Activated effector memory CD4-positive, alpha-beta T cell treated with Interleukin-2 at 50 U/mL for 16 hours (primary cell): ENCODE data around the gene FKBP1A.
"Not testable (repeated sequence)": the region's sequence is repeated elsewhere in the genome, so short reads cannot be mapped to it uniquely, and the experiment has no call there.

Experiments
- DNase-seq: peaks from one replicate; pipeline ENCODE4 v3.0.0-alpha.2; 2020

The FKBP1A gene

DNA sequence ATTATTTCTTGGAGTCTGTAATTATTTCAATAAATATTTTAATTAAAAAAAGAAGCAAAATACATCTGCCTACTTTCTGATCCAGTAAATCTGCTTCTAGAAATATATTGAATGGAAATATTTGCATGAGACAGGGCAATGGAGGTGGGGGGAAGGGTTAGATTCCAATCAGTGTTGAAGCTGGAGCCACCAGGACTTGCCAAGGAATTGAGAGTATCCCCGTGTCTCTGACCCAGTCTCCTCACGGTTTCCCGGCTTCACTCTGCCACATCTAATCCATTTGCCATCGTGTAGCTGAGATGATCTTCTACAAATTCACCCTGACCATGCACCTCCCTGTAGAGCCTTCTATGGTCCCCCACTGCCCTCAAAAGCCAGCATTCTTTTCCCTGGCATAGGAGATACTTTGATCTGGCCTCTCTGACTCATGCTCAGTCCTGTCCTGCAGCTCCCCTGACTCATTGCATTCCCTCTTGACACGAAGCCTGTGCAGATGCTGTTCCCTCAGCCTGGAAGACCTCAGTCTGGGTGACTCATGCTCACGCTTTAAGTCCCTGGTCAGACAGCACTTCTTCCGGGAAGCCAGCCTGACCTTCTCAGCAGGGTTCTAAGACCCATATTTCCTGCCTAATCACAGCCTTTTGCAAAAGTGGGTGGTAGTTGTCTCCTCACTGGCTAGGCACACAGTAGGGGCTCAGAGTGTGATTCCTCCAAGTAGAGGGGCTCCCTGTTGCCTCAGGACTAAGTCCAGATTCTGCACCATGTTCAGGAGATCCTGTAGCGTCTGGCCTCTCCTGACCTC is 23.0 kb upstream of the FKBP1A start:
- no peak for DNase-seq

DNA sequence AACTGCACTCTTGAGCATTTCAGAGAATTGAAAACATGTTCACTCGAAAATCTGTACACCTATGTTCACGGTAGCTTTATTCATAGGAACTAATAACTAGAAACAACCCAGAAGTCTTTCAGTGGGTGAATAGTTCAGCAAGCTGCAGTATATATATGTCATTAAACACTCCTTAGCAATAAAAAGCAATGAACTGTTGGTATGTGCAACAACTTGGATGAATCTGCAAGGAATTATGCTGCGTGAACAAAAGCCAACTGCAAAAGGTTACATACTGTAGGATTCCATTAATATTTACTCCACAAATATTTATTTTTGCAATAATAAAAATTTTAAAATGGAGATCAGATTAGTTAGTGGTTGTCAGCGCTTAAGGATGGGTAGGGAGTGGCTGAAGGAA is 22.1 kb upstream of the FKBP1A start:
- no peak for DNase-seq

DNA sequence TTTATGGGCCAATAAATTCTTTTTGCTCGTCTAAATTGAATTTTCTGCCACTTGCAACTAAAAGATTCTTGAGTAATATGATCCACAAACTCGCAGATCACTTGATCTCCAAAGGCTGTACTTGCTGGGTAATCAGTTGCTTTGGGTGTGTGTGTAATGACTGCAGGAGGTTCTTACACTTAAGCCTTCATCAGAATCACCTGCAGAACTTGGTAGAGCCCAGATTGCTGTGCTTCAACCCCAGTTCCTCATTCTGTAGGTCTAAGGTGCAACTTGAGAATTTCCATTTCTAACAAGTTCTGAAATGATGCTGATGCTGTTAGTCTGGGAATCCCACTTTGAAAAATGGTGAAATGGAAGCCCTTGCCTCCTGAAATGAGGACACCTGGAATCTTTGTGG is 12.9 kb upstream of the FKBP1A start:
- no peak for DNase-seq

DNA sequence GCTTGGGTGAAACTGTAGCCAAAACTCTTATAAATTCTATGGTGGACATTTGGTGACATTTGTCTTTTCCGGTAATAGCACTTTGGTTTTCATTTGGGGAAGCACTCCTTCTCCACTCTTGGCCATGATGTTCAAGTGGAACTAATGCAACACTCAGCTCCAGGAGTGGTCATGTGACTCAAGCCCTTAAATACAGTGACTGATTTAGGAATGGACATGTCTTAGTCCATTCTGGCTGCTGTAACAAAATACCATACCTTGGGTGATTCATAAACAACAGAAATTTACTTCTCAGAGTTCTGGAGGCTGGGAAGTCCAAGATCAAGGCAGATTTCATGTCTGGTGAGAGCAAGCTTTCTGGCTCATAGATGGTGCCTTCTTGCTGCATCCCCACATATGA is 10.8 kb upstream of the FKBP1A start:
- DNase-seq, result no peak

DNA sequence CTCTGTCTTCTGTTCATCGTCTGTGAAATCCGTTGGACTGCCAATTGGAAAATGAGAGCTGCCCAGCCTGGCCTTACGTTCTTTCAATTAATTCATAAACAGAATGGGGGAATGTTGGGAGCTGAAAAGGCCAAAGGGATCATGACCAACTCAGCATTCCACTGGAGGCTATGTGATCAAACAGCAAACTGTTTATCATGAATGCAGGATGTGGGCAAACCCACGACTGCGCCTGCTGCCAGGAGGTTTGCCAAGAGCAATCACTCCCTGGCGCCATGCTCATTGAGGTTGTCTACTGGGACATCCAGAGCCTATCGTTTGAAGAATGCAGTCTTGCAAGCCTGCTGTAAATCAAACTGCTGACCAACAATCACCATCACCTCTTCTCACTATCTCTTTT is 9.3 kb upstream of the FKBP1A start:
- DNase-seq, result no peak

DNA sequence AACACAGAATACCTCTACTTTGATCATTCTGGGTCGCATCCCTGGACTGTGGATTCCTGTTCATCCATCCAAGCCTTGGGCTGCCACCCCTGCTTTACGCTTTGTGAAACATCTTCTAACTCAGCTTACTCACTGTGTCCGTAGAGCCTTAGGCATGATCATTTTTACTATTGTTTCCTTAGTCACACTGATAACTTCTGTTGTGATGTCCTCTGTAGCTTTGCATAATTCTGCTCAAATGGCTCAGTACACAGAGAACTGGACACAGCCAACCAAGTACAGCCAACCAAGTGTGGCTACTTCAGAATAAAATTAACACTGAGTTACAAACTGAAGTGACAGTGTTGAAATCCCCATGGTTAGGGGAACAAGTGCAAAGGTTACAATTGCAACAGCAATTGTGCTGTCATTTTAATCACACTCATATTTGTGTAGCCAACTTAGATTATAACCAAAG is 8.6 kb upstream of the FKBP1A start:
- DNase-seq, result no peak

DNA sequence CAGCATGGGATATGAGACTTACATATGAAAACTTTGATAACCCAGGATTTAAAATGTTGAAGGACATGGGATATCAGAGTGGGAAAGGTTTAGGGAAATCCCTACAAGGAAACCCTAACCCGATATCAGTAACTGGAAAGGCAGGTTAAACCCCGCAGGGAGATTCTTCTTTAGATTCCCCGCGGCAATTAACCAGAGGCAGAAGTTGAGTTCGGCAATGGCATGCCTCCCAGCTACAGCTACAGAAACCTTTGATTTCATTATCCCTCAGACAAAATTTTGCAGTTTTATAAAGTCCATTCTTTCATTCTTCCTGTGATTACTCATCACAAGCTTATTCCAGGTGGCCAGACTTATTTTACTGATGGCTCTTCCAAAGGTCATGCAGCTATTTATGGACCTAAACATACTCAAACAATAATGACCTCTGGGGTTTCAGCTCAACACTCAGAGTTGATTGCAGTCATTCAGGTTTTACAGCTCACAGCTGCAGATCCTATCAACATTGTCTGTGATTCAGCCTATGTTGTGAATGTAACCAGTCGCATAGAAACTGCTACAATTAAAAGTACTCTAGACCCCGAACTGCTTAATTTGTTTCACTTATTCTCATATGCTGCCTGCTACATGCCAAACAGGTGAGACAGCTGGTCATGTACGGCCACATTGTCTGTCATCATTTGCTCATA is 7.0 kb upstream of the FKBP1A start:
- not testable (repeated sequence) for DNase-seq

DNA sequence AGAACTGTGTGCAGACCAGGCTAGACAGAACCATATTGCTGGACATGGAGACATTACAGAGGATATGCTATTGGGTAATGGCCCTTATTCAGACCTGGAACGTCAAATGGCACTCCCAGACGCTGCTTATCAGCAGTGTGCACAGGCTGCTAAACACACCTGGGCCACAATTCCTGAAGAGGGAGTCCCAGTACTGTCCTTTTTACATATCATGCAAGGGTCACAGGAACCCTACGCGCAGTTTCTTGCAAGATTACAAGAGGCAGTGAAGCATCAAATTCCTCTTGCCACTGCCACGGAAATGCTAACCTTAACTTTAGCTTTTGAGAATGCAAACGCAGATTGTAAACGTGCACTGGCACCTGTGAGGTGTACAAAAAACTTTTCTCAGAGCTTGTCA is 5.3 kb upstream of the FKBP1A start:
- not testable (repeated sequence) for DNase-seq

DNA sequence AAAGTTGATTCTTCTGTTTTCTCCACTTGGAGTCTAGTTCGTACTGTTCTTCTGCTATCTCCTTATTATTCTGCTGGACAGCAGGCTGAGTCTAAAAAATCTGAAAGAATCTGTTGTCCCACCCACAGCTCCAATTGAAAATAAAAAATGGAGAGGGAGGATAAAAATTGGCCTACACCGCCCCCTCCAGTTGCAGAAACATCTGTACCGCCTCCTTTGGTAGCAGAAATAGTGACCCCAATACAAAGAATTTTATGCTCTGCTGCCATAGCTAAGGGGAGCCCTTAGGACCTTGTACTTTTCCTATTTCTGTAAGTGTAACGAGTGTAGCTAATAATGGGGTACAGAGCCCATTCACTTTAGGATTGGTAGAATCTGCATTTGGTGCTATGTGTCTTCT is 4.9 kb upstream of the FKBP1A start:
- no peak for DNase-seq

DNA sequence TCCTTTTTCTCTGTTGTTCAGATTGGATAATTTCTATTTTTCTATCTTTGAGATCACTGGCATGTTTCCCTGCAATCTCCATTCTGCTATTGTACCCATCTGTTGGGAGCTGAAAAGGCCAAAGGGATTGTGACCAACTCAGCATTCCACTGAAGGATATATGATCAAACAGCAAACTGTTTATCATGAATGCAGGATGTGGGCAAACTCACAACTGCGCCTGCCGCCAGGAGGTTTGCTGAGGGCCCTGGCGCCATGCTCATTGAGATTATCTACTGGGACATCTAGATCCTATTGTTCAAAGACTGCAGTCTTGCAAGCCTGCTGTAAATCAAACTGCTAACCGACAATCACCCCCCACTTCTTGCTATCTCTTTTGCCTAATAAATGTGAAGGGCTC is 3.8 kb upstream of the FKBP1A start:
- no peak for DNase-seq

DNA sequence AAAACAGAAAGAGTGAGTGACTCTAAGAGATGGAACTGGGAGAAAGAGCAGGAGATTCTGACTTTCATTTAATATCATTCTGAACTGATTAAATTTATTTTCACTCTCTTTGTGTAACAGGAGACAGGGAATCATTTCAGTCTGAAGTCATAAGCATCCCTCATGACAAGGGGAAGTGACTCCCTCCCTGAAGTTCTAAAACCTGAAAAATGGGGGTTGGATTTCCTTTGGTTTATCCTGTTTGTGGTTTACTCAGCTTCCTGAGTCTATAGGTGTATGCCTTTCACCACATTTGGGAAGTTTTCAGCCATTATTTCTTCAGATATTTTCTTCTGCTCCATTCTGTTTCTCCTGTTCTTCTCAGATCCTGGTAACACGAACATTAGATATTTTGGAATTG is 3.4 kb upstream of the FKBP1A start:
- DNase-seq, result no peak

DNA sequence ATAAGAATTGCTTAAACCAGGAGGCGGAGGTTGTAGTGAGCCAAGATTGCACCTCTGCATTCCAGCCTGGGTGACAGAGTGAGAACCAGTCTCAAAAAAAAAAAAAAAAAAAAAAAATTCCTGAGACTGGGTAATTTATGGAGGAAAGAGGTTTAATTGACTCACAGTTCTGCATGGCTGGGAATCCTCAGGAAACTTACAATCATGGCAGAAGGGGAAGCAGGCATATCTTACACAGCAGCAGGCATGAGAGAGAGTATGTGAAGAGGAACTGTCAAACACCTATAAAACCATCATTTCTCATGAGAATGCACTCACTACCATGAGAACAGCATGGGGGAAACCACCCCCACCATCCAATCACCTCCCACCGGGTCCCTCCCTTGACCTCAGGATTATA is 1.8 kb upstream of the FKBP1A start:
- no peak for DNase-seq

DNA sequence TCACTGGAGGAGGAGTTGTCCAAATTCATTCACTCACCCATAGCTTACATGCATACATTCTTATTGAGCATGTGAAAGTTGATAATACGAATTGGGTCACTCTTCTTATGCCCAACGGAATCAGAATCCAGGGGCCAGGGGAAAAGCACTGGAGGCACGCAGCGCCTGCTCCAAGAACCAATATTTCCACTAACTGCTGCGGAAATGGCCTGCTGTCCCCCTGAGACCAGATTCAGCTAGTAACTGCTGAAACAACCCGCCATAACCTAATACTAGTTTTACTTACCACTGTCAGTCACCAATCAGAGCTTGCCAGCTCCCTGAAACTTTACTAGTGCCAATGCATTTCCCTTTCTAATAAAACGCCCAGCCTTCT is 641 bp upstream of the FKBP1A start:
- no peak for DNase-seq

DNA sequence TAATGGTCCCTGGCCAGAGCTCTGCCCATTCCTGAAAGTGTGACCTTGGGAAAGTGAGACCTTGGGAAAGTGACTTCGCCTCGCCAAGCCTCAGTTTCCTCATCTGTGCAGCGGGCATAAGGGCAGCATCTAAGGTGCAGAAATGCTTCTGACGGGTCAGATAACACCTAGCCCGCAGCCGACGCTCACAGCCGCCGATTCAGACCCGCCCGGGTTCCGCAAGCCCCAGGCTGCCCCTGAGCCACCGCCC is 486 bp downstream of the FKBP1A start:
- no peak for DNase-seq

DNA sequence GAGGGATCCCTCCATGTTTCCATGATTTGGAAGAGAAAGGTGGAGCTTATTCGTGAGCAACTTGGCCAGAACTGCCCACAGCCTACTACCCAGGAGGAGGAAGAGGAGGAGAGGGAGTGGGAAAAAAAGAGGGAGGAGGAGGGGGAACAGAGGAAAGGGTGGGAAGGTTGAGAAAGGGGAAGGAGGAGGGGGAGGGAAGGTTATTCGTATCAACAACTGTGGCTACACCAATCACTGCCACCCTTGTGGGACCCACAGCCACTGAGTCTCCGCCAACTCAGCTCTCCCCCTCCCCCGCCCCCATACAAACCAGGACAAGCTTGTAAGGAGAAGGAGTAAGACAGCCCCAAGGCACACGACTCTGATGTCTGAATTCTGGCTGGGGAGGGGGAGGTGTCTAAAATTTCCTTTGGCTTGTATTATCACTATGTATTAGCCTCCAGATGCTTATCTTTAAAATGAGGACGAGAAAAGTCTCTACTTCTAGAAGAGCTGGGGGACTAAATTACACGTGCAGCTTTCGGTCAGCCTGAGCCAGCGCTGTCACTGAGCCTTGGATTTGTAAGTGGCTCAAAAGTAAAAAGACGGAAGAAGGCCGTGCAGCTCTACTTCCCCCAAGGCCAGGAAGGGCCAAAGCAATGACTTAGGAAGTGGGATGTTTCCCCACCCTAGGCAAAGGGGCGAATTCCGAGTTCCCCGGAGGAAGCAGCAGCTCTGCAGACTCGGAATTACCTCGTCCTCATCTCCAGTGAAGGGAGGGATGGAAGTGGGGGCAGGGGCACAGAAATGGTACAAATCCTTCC is 1.0 kb downstream of the FKBP1A start:
- no peak for DNase-seq

DNA sequence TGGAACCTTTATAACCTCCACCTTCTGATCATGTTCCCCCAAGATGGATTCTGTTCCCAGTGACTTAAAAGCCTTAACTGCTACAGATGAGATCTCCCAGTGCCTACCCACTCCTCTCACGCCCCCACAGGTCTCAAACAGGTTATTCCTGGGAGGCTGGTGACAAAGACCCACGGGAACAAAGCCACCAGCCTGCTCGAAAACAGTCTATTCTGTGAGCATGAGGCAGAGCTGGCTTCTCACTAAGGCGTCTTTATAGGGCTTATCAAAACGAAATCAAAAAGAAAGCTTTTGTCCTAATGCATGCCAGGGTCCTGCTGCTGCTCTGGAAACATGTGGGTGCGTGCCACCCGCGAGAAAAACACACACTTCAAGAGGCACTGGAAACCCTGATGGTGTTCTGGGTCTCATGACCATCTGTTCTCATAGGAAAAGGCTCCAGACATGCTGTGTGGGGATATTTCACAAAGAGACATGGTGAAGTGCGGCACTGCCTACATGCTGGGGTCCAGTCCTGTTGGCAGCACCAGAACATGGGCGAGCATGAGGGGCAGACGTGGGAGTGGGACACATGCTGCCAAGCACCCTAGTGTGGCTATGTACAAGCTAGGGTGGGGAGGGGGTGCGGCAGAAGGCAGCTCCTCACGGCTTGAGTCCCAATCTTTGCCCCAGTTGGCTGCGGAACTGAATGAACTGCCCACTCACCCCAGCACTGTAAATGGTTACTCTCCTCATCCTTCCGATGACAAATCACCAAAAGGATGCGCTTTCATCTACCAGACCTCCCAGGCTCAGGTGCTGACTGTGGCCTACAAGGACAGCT is 2.1 kb downstream of the FKBP1A start:
- DNase-seq, result no peak

DNA sequence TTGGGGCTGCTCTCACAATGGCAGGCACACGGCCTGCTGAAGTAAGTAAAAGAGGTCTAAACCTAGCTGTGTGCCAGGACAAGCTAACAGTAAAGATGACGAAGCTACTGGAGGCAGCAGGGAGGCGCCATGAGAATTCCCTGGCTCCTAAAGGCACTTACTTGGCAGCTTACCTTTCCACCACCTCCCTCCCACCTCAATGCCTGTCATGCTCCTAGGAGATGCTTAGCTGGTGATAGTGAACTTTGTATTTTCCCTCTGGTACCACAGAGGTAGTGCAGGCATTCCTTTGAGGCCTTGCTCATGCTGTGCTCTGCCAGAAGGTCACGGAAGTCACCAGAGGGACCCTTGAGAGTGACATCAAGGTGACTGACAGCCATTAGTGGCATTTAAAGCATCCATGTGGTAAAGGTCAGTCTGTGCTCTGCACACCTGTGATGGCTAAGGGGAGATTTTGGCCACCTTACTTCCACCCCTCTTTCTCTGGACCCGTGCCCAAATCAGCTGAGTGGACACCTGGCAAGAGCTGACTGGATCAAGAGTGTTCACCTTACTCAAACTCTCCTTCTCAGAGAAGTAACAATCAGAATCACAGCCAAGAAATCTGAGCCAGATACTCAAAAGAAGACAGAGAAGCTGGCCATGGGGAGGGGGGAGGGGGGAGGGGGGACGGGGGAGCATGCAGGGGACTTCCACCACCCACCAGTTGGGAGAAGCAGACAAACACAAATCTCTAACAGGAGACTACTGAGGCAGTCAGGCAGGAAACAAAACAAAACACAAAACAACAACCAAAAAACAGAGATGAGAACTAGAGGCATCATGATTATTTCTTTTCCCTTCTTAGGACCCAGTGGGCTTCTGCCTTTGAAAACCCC is 2.9 kb downstream of the FKBP1A start:
- no peak for DNase-seq

DNA sequence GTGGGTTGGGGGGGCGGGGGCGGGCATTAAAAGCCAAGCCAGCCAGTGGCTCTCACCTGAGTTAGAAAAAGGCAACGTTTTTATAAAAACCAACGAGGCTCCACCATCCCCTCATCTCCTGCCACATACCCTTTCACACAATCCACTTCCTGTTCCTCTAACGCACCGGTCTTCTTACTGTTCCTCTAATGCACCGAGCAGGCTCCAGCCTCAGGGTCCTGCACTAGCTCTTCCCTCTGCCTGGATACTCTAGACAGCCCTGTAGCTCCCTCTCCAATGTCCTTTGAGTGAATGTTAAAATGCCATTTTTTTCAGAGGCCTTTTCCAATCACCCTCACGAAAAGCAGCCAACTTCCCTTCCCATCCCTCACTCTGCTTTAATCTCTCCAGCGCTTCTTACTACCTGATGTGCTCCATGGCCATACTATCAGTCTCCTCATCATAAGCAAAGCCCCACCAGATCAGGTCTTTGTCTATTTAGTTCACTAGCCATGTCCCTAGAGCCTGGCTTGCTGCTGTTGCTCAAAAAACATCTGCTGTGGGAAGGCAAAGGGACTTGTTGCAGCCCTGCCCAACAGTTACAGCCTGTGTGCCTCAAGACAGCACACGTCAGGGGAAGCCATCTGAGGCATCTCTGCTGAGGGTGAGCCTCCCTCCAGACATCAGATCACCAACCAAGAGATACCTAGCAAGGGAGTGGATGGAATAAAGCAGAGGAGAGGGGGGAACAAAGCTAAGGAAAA is 3.9 kb downstream of the FKBP1A start:
- DNase-seq, result no peak

DNA sequence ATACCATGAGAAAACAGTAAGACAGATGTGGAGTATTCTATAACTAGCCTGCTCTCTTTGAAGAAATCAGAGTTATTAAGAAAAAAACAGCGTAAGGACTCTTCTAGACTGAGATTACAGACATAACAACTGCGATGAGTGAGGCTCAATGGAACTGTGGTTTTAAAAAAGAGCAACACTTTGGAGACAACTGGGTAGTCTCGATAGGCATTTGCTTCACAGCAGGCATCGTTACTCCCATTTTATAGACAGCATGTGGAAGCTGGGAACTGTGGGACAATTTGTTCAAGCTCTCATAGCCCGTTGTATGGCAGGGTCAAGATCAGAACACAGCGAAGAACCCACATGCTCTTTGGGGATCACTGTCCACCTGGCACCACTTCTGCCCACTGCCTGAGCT is 4.6 kb downstream of the FKBP1A start:
- DNase-seq, result no peak

DNA sequence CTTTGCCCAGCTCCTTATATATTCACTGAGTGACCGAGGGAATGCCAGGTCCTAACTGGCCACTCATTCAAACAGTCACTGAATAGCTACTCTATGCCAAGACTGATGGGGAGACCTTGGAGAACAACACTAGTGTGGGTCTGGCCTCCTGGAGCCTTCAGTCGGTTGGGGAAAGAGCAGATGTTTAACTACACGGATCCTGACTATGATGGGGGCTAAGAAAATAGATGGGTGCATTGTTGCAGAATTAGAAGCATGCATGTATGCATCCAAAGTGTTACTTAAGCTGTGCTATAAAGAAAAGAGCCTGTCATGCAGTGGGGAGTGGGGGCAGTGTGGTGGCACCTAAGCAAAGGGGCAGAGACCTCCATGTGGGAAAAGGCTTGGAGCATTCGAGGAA is 6.5 kb downstream of the FKBP1A start:
- DNase-seq, result no peak

DNA sequence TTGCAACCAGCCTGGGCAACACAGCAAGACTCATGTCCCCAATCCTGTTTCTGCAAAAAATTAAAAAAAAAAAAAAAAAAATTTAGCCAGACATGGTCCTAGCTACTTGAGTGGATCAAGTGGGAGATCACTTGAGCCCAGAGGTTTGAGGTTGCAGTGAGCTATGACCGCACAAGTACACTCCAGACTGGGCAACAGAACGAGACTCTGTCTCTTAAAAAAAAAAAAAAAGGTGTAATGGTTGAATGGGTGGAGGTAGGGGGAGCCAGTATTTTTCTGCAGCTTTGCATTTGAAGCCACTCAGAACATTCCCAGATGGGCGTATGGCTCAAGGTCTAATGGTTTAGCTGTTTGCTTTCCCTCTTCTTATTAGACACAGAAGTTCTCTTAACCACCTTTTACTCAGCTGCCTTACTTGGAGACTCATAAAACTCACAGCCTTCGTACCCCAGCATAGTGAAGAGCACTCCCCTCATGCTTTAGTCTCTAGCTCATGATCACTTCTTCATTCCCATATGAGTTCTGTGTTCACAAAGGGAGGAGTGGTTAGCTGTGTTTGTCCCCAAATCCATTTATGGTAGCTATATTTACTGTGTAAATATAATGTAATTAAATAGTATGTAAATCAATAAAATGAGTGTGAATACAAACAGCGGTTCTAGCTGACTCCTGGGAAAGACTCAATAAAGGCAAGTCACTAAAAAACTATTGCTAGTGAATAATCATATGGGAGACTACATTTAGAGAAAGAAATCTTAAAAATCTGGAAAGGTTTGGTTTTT is 9.0 kb downstream of the FKBP1A start:
- no peak for DNase-seq
